Astrocyte (in vitro differentiated cells and primary cell): ENCODE results near the gene USP49. TPM values are rescaled to one million over a fixed set of nuclear protein-coding genes. Genes with fewer than 3 reads are reported as not detected.

Experiments used
- DNase-seq: peaks from one replicate; pipeline ENCODE4 v3.0.0-alpha.2; 2010; ENCODE audit warnings: low read depth
- FAIRE-seq: peaks from 2 replicates; lab custom pipeline; 2011; peaks lifted over from hg19 to GRCh38; lab: Jason Lieb, UNC
- H2AFZ ChIP-seq: 2 replicates; pipeline ENCODE4 v1.6.0; 2012; ENCODE audit warnings: low read depth, low read length, inconsistent platforms
- H3K27ac ChIP-seq: 2 replicates; pipeline ENCODE4 v1.5.1; 2011; ENCODE audit warnings: low read depth, low read length, inconsistent platforms
- H3K27me3 ChIP-seq: 2 replicates; pipeline ENCODE4 v1.6.0; 2011; ENCODE audit warnings: low read length, inconsistent platforms; ENCODE audit not compliant: insufficient read depth
- H3K36me3 ChIP-seq: 2 replicates; pipeline ENCODE4 v1.5.1; 2011; ENCODE audit warnings: low read length, inconsistent platforms; ENCODE audit not compliant: insufficient read depth
- H3K4me1 ChIP-seq: 2 replicates; pipeline ENCODE4 v1.5.1; 2011; ENCODE audit warnings: low read length, inconsistent platforms; ENCODE audit not compliant: insufficient read depth
- H3K4me2 ChIP-seq: 2 replicates; pipeline ENCODE4 v1.6.0; 2012; ENCODE audit warnings: low read length, inconsistent platforms
- H3K4me3 ChIP-seq: 2 replicates; pipeline ENCODE4 v1.5.1; 2011; ENCODE audit warnings: low read depth, mild to moderate bottlenecking, low read length, inconsistent platforms; ENCODE audit not compliant: insufficient read depth
- H3K79me2 ChIP-seq: 2 replicates; pipeline ENCODE4 v1.6.0; 2012; ENCODE audit warnings: mild to moderate bottlenecking, low read length, inconsistent platforms; ENCODE audit not compliant: insufficient read depth
- H3K9ac ChIP-seq: 2 replicates; pipeline ENCODE4 v1.6.0; 2012; ENCODE audit warnings: mild to moderate bottlenecking, low read length, inconsistent platforms
- H3K9me3 ChIP-seq: 2 replicates; pipeline ENCODE4 v1.5.1; 2012; ENCODE audit warnings: low read depth, mild to moderate bottlenecking, low read length, inconsistent platforms; ENCODE audit not compliant: insufficient read depth
- H4K20me1 ChIP-seq: 2 replicates; pipeline ENCODE4 v1.6.0; 2012; ENCODE audit warnings: low read length, inconsistent platforms; ENCODE audit not compliant: insufficient read depth
- H3K27ac Mint-ChIP-seq: one replicate; pipeline ENCODE4 v1.8.0; 2021; ENCODE audit warnings: mild to moderate bottlenecking, mixed read lengths; ENCODE audit not compliant: unreplicated experiment
- H3K27me3 Mint-ChIP-seq: one replicate; pipeline ENCODE4 v1.8.0; 2021; ENCODE audit warnings: low read depth, mixed read lengths; ENCODE audit not compliant: unreplicated experiment
- H3K36me3 Mint-ChIP-seq: one replicate; pipeline ENCODE4 v1.8.0; 2021; ENCODE audit warnings: low read depth, mixed read lengths; ENCODE audit not compliant: unreplicated experiment
- H3K4me1 Mint-ChIP-seq: one replicate; pipeline ENCODE4 v1.8.0; 2021; ENCODE audit warnings: low read depth, mixed read lengths; ENCODE audit not compliant: unreplicated experiment
- H3K4me3 Mint-ChIP-seq: one replicate; pipeline ENCODE4 v1.8.0; 2021; ENCODE audit warnings: mild to moderate bottlenecking, moderate library complexity, mixed read lengths; ENCODE audit not compliant: unreplicated experiment
- H3K9me3 Mint-ChIP-seq: one replicate; pipeline ENCODE4 v1.8.0; 2021; ENCODE audit warnings: mild to moderate bottlenecking, mixed read lengths; ENCODE audit not compliant: unreplicated experiment
- EZH2 ChIP-seq: IDR thresholded peaks from 2 replicates; pipeline ENCODE4 v1.6.1; 2012; ENCODE audit warnings: mild to moderate bottlenecking, low read length, inconsistent platforms; ENCODE audit not compliant: insufficient read depth
- total RNA-seq: library from RNA; stranded (reverse); gene quantifications from 2 replicates; pipeline ENCODE4 v1.2.1, GENCODE V29; 2021
- TF ChIP-seq, protein P1 (sequence below): IDR thresholded peaks from 2 replicates; pipeline ENCODE4 v1.5.1; 2011; ENCODE audit warnings: low read depth, mild to moderate bottlenecking, inconsistent platforms, low read length, moderate library complexity; ENCODE audit not compliant: insufficient read depth

The USP49 gene
- total RNA-seq, 1 donor from 2014 or later = 5.5 TPM

DNA sequence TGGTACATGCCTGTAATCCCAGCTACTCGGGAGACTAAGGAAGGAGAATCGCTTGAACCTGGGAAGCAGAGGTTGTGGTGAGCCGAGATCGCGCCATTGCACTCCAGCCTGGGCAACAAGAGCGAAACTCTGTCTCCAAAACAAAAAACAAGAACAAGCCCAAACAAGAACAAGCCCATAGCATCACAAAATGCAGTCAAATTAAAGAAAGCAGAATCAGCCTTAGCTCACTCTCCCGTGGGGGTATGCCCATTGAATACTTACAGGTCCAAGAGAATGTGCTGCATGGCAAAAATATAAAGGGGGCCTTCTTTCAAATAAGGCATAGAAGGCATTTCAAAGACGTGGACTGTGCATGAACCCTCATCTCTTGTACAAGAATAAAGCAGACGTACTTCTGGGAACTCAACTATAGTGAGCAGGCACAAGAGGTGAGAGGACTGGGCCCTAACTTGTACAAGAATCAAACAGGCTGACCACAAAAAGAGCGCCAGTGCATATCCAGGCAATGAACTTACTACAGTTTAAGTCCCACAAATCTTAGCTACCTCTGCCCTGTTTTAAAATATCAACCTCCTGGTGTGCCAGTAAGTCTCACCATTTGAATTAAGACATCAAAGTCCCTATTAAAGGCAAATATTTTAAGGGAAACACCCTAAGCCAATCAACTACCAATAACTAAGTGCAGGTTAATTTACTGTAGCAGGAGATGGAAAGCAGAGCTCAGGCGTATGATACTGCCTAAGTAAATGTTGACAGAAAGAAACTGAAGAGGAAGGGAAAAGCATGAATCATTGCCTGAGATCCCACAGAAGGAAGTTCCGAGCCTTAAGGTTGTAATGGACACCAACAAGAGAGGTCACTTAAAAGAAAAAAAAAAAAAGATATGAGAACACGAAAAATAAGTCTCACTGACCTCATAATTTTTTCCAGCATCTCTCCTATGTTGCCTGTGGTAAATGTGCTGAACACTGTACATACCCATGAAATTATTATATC, 70.3 kb downstream of the USP49 start:
- Mint-ChIP-seq H3K36me3 (no peaks in the 10 kb centered on the region), H3K27me3 (no peaks in the 10 kb centered on the region), H3K9me3 (no peaks in the 10 kb centered on the region), H3K27ac (peak overlapping the region; percentile 70), H3K4me3 (no peak overlapping the region), H3K4me1 (peaks cover 14% of the 10 kb centered on the region)
- H3K9ac ChIP-seq = no peak overlapping the region
- no peak for TF ChIP-seq EZH2
- TF ChIP-seq, protein P1, sequence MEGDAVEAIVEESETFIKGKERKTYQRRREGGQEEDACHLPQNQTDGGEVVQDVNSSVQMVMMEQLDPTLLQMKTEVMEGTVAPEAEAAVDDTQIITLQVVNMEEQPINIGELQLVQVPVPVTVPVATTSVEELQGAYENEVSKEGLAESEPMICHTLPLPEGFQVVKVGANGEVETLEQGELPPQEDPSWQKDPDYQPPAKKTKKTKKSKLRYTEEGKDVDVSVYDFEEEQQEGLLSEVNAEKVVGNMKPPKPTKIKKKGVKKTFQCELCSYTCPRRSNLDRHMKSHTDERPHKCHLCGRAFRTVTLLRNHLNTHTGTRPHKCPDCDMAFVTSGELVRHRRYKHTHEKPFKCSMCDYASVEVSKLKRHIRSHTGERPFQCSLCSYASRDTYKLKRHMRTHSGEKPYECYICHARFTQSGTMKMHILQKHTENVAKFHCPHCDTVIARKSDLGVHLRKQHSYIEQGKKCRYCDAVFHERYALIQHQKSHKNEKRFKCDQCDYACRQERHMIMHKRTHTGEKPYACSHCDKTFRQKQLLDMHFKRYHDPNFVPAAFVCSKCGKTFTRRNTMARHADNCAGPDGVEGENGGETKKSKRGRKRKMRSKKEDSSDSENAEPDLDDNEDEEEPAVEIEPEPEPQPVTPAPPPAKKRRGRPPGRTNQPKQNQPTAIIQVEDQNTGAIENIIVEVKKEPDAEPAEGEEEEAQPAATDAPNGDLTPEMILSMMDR = no peak
- no peaks in the 10 kb centered on the region for H3K27me3 ChIP-seq
- no peaks in the 10 kb centered on the region for H3K36me3 ChIP-seq
- H3K4me2 ChIP-seq = no peak overlapping the region
- H3K9me3 ChIP-seq = no peaks in the 10 kb centered on the region
- no peak overlapping the region for H3K4me3 ChIP-seq
- DNase-seq = peak; percentile 51
- no peak for FAIRE-seq
- no peak overlapping the region for H2AFZ ChIP-seq
- H3K27ac ChIP-seq = no peak overlapping the region
- H3K79me2 ChIP-seq = no peaks in the 10 kb centered on the region
- no peaks in the 10 kb centered on the region for H4K20me1 ChIP-seq
- peaks cover 7% of the 10 kb centered on the region for H3K4me1 ChIP-seq

DNA sequence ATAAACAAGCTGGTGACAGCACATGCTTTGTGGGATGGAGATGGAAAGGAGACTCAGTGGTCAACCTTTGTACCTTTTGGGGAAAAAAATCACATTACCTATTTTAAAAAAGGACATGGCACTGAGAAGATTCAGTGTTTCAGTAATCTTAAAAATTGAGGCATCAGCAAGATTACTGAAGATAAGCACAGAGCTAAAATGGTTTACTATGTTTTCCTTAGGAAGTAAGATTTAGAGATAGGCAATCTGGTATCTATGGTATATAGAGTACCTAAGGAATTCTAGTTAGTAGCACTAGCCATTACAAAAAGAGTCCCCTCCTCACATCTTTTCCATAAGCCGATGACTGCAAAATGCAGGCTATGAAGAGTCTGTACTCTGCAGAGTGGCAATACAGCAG, 72.0 kb downstream of the USP49 start:
- H3K27ac Mint-ChIP-seq = no peak overlapping the region
- H4K20me1 ChIP-seq = no peaks in the 10 kb centered on the region

More for the DNA sequence above, 72.0 kb downstream of the USP49 start:
- no peak overlapping the region for H3K4me3 Mint-ChIP-seq
- H3K79me2 ChIP-seq = no peaks in the 10 kb centered on the region
- no peaks in the 10 kb centered on the region for H3K36me3 ChIP-seq
- no peak overlapping the region for H3K27ac ChIP-seq
- no peaks in the 10 kb centered on the region for H3K27me3 Mint-ChIP-seq
- H2AFZ ChIP-seq = no peak overlapping the region
- H3K9me3 Mint-ChIP-seq = no peaks in the 10 kb centered on the region
- H3K4me3 ChIP-seq = no peak overlapping the region
- TF ChIP-seq, protein P1 = no peak
- no peak for TF ChIP-seq EZH2
- DNase-seq = no peak
- no peak for FAIRE-seq
- no peak overlapping the region for H3K9ac ChIP-seq
- no peak overlapping the region for H3K4me2 ChIP-seq
- peaks cover 14% of the 10 kb centered on the region for H3K4me1 Mint-ChIP-seq
- peaks cover 7% of the 10 kb centered on the region for H3K4me1 ChIP-seq
- H3K36me3 Mint-ChIP-seq = no peaks in the 10 kb centered on the region
- no peaks in the 10 kb centered on the region for H3K27me3 ChIP-seq
- no peaks in the 10 kb centered on the region for H3K9me3 ChIP-seq
